BJ (cell line): Measurements from ENCODE around the gene RNF114. TPM values are rescaled to one million over a fixed set of nuclear protein-coding genes. Genes with fewer than 3 reads are reported as not detected.

Source experiments
- CTCF ChIA-PET: fragments of 350-600 bp; formaldehyde crosslinking; extraction: SDS; loops from one replicate; lab custom pipeline; 2021; ENCODE audit warnings: antibody characterized with exemption, inconsistent platforms; lab: Yijun Ruan, JAX
- POLR2A ChIA-PET: fragments of 300-600 bp; sonication (Branson Sonifier 250); formaldehyde crosslinking; extraction: SDS; loops from one replicate; lab custom pipeline; 2021; ENCODE audit warnings: antibody characterized with exemption; lab: Charles Lee
- DNase-seq: peaks from one replicate; pipeline ENCODE4 v3.0.0-alpha.2; 2011; ENCODE audit warnings: low read depth
- H3K27me3 ChIP-seq: 2 replicates; pipeline ENCODE4 v1.6.0; 2011; ENCODE audit warnings: low read length; ENCODE audit not compliant: control insufficient read depth, insufficient read depth
- H3K36me3 ChIP-seq: 2 replicates; pipeline ENCODE4 v1.5.1; 2011; ENCODE audit warnings: low read length; ENCODE audit not compliant: control insufficient read depth, insufficient read depth
- H3K4me3 ChIP-seq: 2 replicates; pipeline ENCODE4 v1.5.1; 2011; ENCODE audit warnings: low read depth, mild to moderate bottlenecking, control low read depth, low read length
- polyA plus RNA-seq: library from polyadenylated mRNA; depleted of rRNA; stranded (reverse); fragments of >200 nt; gene quantifications from 2 replicates; pipeline ENCODE4 v1.2.3, GENCODE V29; 2011
- TF ChIP-seq, protein P1 (sequence below): IDR thresholded peaks from 2 replicates; pipeline ENCODE4 v1.5.1; 2011; ENCODE audit warnings: low read depth, mild to moderate bottlenecking, control low read depth, inconsistent platforms, low read length, moderate library complexity; ENCODE audit not compliant: insufficient read depth

The RNF114 gene
- polyA plus RNA-seq, 1 experiment = 53.6 TPM

DNA sequence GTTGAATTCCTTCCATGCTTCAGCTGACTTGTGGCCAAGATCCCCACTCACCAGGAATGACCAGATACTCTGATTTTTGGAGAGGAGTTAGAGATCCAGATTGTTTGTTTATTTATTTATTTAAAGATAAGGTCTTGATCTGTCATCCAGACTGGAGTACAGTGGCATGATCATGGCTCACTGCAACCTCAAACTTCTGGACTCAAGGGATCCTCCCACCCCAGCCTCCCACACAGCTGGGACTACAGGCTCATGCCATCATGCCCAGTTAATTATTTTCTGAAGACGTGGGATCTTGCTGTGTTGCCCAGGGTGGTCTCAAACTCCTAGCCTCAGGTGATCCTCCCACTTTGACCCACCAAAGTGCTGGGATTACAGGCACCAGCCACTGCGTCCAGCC lies 16.7 kb upstream of the RNF114 start:
- ChIA-PET POLR2A (no interaction called here), CTCF (interaction anchor here (0.5 kb wide), 1 partner anchor 75 kb away, joined by 3 read pairs; no protein-coding TSS in a partner anchor)
- TF ChIP-seq, protein P1, sequence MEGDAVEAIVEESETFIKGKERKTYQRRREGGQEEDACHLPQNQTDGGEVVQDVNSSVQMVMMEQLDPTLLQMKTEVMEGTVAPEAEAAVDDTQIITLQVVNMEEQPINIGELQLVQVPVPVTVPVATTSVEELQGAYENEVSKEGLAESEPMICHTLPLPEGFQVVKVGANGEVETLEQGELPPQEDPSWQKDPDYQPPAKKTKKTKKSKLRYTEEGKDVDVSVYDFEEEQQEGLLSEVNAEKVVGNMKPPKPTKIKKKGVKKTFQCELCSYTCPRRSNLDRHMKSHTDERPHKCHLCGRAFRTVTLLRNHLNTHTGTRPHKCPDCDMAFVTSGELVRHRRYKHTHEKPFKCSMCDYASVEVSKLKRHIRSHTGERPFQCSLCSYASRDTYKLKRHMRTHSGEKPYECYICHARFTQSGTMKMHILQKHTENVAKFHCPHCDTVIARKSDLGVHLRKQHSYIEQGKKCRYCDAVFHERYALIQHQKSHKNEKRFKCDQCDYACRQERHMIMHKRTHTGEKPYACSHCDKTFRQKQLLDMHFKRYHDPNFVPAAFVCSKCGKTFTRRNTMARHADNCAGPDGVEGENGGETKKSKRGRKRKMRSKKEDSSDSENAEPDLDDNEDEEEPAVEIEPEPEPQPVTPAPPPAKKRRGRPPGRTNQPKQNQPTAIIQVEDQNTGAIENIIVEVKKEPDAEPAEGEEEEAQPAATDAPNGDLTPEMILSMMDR = no peak

GRCh38 chr20:49924247-49924646 lies 11.9 kb upstream of the RNF114 start:
- POLR2A ChIA-PET = no interaction called here
- H3K27me3 ChIP-seq = no peaks in the 10 kb centered on the region
- no peak for DNase-seq
- H3K36me3 ChIP-seq = no peaks in the 10 kb centered on the region
- H3K4me3 ChIP-seq = no peak overlapping the region
- TF ChIP-seq, protein P1 = no peak
- CTCF ChIA-PET = interaction anchor here (0.9 to 1.2 kb wide), 2 partner anchors 8 to 312 kb away, joined by 3 read pairs; no protein-coding TSS in a partner anchor

More for the DNA sequence above, 16.7 kb upstream of the RNF114 start:
- H3K4me3 ChIP-seq = no peak overlapping the region
- no peak for DNase-seq
- no peaks in the 10 kb centered on the region for H3K27me3 ChIP-seq
- no peaks in the 10 kb centered on the region for H3K36me3 ChIP-seq

- Histone ChIP-seq H3K4me3 (no peak overlapping the region), H3K36me3 (no peaks in the 10 kb centered on the region), H3K27me3 (no peaks in the 10 kb centered on the region)
- TF ChIP-seq, protein P1 = no peak
- CTCF ChIA-PET = interaction anchor here (1.2 kb wide), 1 partner anchor 212 kb away, joined by 3 read pairs; no protein-coding TSS in a partner anchor
- POLR2A ChIA-PET = no interaction called here
- DNase-seq = no peak
Measured at GRCh38 chr20:49925901-49926454, 10.2 kb upstream of the RNF114 start.

DNA sequence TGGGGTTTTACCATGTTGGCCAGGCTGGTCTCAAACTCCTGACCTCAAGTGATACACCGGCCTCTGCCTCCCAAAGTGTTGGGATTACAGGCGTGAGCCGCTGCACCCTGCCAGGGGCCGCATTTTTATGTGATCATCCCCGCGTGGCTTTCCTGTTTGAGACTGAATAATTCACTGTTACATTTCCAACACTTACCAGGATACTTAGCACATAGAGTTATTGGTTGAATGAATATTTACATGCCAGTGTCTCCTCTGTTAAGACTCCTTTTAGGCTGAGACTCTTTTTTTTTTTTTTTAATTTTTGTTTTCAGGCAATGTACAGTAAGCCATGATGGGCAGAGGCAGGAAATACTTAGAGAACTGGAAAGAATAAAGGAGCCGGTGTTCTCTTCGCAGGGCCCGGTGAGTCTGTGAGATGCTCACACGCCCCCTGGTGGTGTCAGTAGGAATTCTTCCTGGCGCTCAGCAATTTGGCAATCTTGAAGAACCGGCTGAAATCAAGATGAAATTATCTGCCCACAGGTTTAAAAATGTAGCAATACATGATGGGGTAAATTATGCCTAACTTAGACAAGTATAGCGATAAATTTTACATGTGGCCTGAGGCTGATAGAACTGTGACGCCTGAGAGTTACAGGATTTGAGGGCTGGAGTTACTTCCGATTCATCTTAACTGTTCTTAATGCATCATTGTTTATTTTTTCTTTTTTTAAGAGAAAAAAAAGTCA lies 7.6 kb upstream of the RNF114 start:
- TF ChIP-seq, protein P1 = peak; percentile 92

GRCh38 chr20:49929142-49929494 lies 7.1 kb upstream of the RNF114 start:
- no peak for DNase-seq
- ChIA-PET CTCF (interaction anchor here (0.7 kb wide), 1 partner anchor 13 kb away, joined by 3 read pairs; no protein-coding TSS in a partner anchor), POLR2A (no interaction called here)
- H3K27me3 ChIP-seq = no peaks in the 10 kb centered on the region
- H3K36me3 ChIP-seq = no peaks in the 10 kb centered on the region
- TF ChIP-seq, protein P1 = no peak
- H3K4me3 ChIP-seq = no peak overlapping the region

More for the DNA sequence above, 7.6 kb upstream of the RNF114 start:
- H3K36me3 ChIP-seq = no peaks in the 10 kb centered on the region
- ChIA-PET POLR2A (no interaction called here), CTCF (interaction anchor here (1.0 kb wide), 1 partner anchor 318 kb away, joined by 4 read pairs; no protein-coding TSS in a partner anchor)
- DNase-seq = peak; percentile 57
- no peaks in the 10 kb centered on the region for H3K27me3 ChIP-seq
- H3K4me3 ChIP-seq = no peak overlapping the region
